Mammary epithelial cell (primary cell): ENCODE measurements around the gene ZNF341.

Source experiments
- CTCF ChIP-seq, 2 donors: IDR thresholded peaks in 1 of 2; conservative IDR thresholded peaks in 1 of 2; 2 replicates each; pipeline ENCODE4 v1.5.1; 2011 to 2012; ENCODE audit warnings: inconsistent platforms in 2 of 2, low read length in 2 of 2, mild to moderate bottlenecking in 2 of 2, control low read depth in 1 of 2, low read depth in 1 of 2; ENCODE audit not compliant: insufficient read depth in 1 of 2; ENCODE audit errors: extremely low read depth in 1 of 2
- EZH2 ChIP-seq: IDR thresholded peaks from 2 replicates; pipeline ENCODE4 v1.6.1; 2012; ENCODE audit warnings: low read length, inconsistent platforms, borderline replicate concordance

- TF ChIP-seq CTCF (conservative IDR thresholded peaks at IDR 0.05 in 1 of 2, IDR thresholded peaks at IDR 0.05 in 1 of 2; ENCODE audit: extremely low read depth in 1 of 2, insufficient read depth in 1 of 2, low read depth in 1 of 2, low read length in 2 of 2): no peak
- no peak for TF ChIP-seq EZH2
Observed at GRCh38 chr20:33796263-33796906, 64.6 kb downstream of the ZNF341 start.
